Gastrocnemius medialis (tissue), 4 donors: Measurements from ENCODE around the gene ZBTB1.

Experiments used
- CTCF ChIP-seq, 5 experiments: fragments of 450-650 bp in 3 of 5; fragments of 200-600 bp in 2 of 5; sonication (generic) in 2 of 5; IDR thresholded peaks in 4 of 5; conservative IDR thresholded peaks in 1 of 5; 1 replicate in 4 of 5; 2 replicates in 1 of 5; pipeline ENCODE4 v1.5.1; 2016 to 2019; ENCODE audit warnings: antibody characterized with exemption in 5 of 5, mild to moderate bottlenecking in 3 of 5, moderate library complexity in 3 of 5
- POLR2A ChIP-seq, 2 donors: fragments of 450-650 bp; IDR thresholded peaks; one replicate each; pipeline ENCODE4 v1.6.1; 2017; ENCODE audit warnings: antibody characterized with exemption in 2 of 2, mild to moderate bottlenecking in 2 of 2, moderate library complexity in 2 of 2

- TF ChIP-seq CTCF (IDR thresholded peaks at IDR 0.05 in 4 of 5, conservative IDR thresholded peaks at IDR 0.05 in 1 of 5): no peak
- no peak for TF ChIP-seq POLR2A (IDR thresholded peaks at IDR 0.05)
These were observed 9.3 kb upstream of the ZBTB1 start for GRCh38 chr14:64495252-64495651.
